K562 (cell line): Measurements from ENCODE around the gene ENTPD8.

ENCODE experiments used
- BRCA1 ChIP-seq, 2 experiments: fragments of 450-650 bp in 1 of 2; sonication (generic) in 1 of 2; formaldehyde crosslinking in 1 of 2; IDR thresholded peaks; 2 replicates each; pipeline versions ENCODE4 v1.5.0 to v1.6.1; 2017 to 2020; ENCODE audit warnings: mild to moderate bottlenecking in 1 of 2, missing genetic modification reagents in 1 of 2
- KDM1A ChIP-seq, 2 experiments: fragments of 450-650 bp; IDR thresholded peaks; 2 replicates each; pipeline ENCODE4 v1.6.1; 2016; ENCODE audit warnings: mild to moderate bottlenecking in 2 of 2
- NR2C2 ChIP-seq, 2 experiments: fragments of 200-800 bp in 1 of 2; sonication (Bioruptor generic) in 1 of 2; sonication (generic) in 1 of 2; formaldehyde crosslinking in 1 of 2; IDR thresholded peaks; 2 replicates each; pipeline versions ENCODE4 v1.6.1 to v1.8.0; 2016 to 2022; ENCODE audit warnings: mild to moderate bottlenecking in 1 of 2, missing compliant biosample characterization in 1 of 2, missing genetic modification characterization in 1 of 2, missing genetic modification reagents in 1 of 2
- TF ChIP-seq, protein P1 (sequence below): fragments of 250-450 bp; sonication (Bioruptor Pico); IDR thresholded peaks from 2 replicates; pipeline ENCODE4 v1.4.0; 2020; ENCODE audit warnings: mild to moderate bottlenecking
- TF ChIP-seq, protein P2 (sequence below), 2 experiments: fragments of 450-650 bp in 1 of 2; IDR thresholded peaks; 2 replicates each; pipeline ENCODE4 v1.6.1; 2011 to 2017; ENCODE audit warnings: low read depth in 2 of 2, antibody characterized with exemption in 1 of 2, borderline replicate concordance in 1 of 2, low read length in 1 of 2, mild to moderate bottlenecking in 1 of 2, mixed read lengths in 1 of 2; ENCODE audit not compliant: control insufficient read depth in 1 of 2

DNA sequence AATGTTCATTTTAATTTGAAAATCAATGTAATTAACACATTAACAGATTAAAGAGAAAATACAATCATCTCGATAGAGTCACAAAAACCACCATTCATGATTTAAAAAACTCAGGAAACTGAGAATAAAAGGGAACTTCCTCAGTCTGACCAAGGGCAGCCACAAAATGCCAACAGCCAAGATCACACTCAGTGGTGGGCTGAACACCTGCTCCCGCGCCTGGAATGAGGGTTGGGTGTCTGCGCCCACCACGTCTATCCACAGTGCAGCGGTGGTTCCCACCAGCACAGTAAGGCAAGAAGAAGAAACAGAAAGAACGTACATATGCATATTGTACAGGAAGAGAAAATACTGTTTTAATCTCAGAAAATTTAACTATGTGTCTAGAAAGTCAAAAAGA lies 29.6 kb upstream of the ENTPD8 start:
- TF ChIP-seq, protein P1, sequence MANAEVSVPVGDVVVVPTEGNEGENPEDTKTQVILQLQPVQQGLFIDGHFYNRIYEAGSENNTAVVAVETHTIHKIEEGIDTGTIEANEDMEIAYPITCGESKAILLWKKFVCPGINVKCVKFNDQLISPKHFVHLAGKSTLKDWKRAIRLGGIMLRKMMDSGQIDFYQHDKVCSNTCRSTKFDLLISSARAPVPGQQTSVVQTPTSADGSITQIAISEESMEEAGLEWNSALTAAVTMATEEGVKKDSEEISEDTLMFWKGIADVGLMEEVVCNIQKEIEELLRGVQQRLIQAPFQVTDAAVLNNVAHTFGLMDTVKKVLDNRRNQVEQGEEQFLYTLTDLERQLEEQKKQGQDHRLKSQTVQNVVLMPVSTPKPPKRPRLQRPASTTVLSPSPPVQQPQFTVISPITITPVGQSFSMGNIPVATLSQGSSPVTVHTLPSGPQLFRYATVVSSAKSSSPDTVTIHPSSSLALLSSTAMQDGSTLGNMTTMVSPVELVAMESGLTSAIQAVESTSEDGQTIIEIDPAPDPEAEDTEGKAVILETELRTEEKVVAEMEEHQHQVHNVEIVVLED (CRISPR knock-in tag): no peak
- TF ChIP-seq, protein P2, sequence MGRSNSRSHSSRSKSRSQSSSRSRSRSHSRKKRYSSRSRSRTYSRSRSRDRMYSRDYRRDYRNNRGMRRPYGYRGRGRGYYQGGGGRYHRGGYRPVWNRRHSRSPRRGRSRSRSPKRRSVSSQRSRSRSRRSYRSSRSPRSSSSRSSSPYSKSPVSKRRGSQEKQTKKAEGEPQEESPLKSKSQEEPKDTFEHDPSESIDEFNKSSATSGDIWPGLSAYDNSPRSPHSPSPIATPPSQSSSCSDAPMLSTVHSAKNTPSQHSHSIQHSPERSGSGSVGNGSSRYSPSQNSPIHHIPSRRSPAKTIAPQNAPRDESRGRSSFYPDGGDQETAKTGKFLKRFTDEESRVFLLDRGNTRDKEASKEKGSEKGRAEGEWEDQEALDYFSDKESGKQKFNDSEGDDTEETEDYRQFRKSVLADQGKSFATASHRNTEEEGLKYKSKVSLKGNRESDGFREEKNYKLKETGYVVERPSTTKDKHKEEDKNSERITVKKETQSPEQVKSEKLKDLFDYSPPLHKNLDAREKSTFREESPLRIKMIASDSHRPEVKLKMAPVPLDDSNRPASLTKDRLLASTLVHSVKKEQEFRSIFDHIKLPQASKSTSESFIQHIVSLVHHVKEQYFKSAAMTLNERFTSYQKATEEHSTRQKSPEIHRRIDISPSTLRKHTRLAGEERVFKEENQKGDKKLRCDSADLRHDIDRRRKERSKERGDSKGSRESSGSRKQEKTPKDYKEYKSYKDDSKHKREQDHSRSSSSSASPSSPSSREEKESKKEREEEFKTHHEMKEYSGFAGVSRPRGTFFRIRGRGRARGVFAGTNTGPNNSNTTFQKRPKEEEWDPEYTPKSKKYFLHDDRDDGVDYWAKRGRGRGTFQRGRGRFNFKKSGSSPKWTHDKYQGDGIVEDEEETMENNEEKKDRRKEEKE (IDR thresholded peaks at IDR 0.05; ENCODE audit: borderline replicate concordance in 1 of 2, control insufficient read depth in 1 of 2, low read depth in 2 of 2, low read length in 1 of 2): no peak
- TF ChIP-seq BRCA1 (IDR thresholded peaks at IDR 0.05) (no peak), BRCA1 (CRISPR knock-in tag; IDR thresholded peaks at IDR 0.05) (no peak), NR2C2 (CRISPR knock-in tag; IDR thresholded peaks at IDR 0.05) (no peak), NR2C2 (tag; IDR thresholded peaks at IDR 0.05) (no peak), KDM1A (IDR thresholded peaks at IDR 0.05) (no peak)
